ENCODE measurements around the gene GTPBP3.
"Not testable (repeated sequence)": the region's sequence is repeated elsewhere in the genome, so short reads cannot be mapped to it uniquely, and the experiment has no call there.

GTPBP3 gene

GRCh38 chr19:17339088-17339741, 1.9 kb downstream of the GTPBP3 start:
- DNase-seq, result no peak
- intact Hi-C loops (cut with DNase I), result loop anchor here (10.0 kb wide), 1 partner anchor 136 kb away; the partner anchor contains the start of gene SLC27A1

GRCh38 chr19:17340302-17340870, 3.0 kb downstream of the GTPBP3 start:
- DNase-seq, result no peak
- intact Hi-C loops (cut with DNase I), result no loop called here

GRCh38 chr19:17340871-17341357, 3.6 kb downstream of the GTPBP3 start:
- no peak for DNase-seq
- intact Hi-C loops (cut with DNase I), result no loop called here

- no peak for DNase-seq
- intact Hi-C loops (cut with DNase I), result no loop called here
These were observed 4.0 kb downstream of the GTPBP3 start for GRCh38 chr19:17341386-17341785.

- no peak for DNase-seq
- intact Hi-C loops (cut with DNase I), result no loop called here
These were observed 4.5 kb downstream of the GTPBP3 start for GRCh38 chr19:17341845-17342244.

GRCh38 chr19:17346109-17346671, 8.8 kb downstream of the GTPBP3 start:
- intact Hi-C loops (cut with DNase I), result loop anchor here (2.0 kb wide), 1 partner anchor 45 kb away; no protein-coding TSS in a partner anchor
- peak in 9 of 10 donors; percentile 67 to 97 (median 80) for DNase-seq

- intact Hi-C loops (cut with DNase I), result loop anchor here (2.0 kb wide), 1 partner anchor 43 kb away; no protein-coding TSS in a partner anchor
These were observed 10.0 kb downstream of the GTPBP3 start for GRCh38 chr19:17347361-17347760.

GRCh38 chr19:17347877-17348276, 10.5 kb downstream of the GTPBP3 start:
- intact Hi-C loops (cut with DNase I), result loop anchor here (2.0 kb wide), 1 partner anchor 43 kb away; no protein-coding TSS in a partner anchor
- DNase-seq, result no peak

More at GRCh38 chr19:17347361-17347760, 10.0 kb downstream of the GTPBP3 start:
- DNase-seq, result no peak

- DNase-seq, result peak in 1 of 10 donors; percentile 80
- intact Hi-C loops (cut with DNase I), result no loop called here
These were observed 11.3 kb downstream of the GTPBP3 start for GRCh38 chr19:17348700-17349099.

GRCh38 chr19:17351815-17352435, 14.6 kb downstream of the GTPBP3 start:
- DNase-seq, result no peak
- intact Hi-C loops (cut with DNase I), result no loop called here

GRCh38 chr19:17352608-17353280, 15.4 kb downstream of the GTPBP3 start:
- no peak for DNase-seq
- intact Hi-C loops (cut with DNase I), result no loop called here

- intact Hi-C loops (cut with DNase I), result no loop called here
- DNase-seq, result no peak
These were observed 16.0 kb downstream of the GTPBP3 start for GRCh38 chr19:17353386-17353785.

GRCh38 chr19:17357078-17357666, 19.8 kb downstream of the GTPBP3 start:
- no peak for DNase-seq
- intact Hi-C loops (cut with DNase I), result no loop called here

- intact Hi-C loops (cut with DNase I), result no loop called here
- no peak for DNase-seq
These were observed 20.4 kb downstream of the GTPBP3 start for GRCh38 chr19:17357724-17358123.

GRCh38 chr19:17358395-17358794, 21.0 kb downstream of the GTPBP3 start:
- DNase-seq, result no peak
- intact Hi-C loops (cut with DNase I), result no loop called here

GRCh38 chr19:17359905-17360800, 22.8 kb downstream of the GTPBP3 start:
- intact Hi-C loops (cut with DNase I), result no loop called here
- no peak for DNase-seq

- intact Hi-C loops (cut with DNase I), result not testable (repeated sequence)
These were observed 26.7 kb downstream of the GTPBP3 start for GRCh38 chr19:17363852-17364605.

GRCh38 chr19:17365361-17365760, 28.0 kb downstream of the GTPBP3 start:
- no peak for DNase-seq
- intact Hi-C loops (cut with DNase I), result no loop called here

More at GRCh38 chr19:17363852-17364605, 26.7 kb downstream of the GTPBP3 start:
- DNase-seq, result not testable (repeated sequence)
